ENCODE measurements around the gene UGT1A8.

DNA sequence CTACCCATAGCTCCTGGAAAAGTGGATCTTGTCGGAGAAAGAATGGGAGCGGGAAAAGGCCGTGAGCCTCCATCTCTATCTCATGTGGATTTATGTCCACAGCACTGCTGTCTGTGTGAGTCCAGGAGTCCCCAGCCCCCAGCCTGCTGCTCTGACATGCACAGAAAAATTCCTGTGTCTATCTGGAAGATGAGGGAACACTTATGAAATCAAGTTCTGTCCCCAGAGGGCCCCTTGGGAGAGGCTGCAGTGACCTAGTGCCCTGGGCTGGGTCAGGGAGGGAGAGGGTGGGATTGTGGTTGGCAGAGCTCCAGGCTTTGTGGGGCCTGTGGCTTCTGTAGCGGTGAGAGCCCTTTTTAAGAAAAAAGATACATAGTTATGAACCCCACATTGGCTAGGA lies 199.3 kb downstream of the UGT1A8 start:
- TF ChIP-seq, protein P1, sequence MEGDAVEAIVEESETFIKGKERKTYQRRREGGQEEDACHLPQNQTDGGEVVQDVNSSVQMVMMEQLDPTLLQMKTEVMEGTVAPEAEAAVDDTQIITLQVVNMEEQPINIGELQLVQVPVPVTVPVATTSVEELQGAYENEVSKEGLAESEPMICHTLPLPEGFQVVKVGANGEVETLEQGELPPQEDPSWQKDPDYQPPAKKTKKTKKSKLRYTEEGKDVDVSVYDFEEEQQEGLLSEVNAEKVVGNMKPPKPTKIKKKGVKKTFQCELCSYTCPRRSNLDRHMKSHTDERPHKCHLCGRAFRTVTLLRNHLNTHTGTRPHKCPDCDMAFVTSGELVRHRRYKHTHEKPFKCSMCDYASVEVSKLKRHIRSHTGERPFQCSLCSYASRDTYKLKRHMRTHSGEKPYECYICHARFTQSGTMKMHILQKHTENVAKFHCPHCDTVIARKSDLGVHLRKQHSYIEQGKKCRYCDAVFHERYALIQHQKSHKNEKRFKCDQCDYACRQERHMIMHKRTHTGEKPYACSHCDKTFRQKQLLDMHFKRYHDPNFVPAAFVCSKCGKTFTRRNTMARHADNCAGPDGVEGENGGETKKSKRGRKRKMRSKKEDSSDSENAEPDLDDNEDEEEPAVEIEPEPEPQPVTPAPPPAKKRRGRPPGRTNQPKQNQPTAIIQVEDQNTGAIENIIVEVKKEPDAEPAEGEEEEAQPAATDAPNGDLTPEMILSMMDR (conservative IDR thresholded peaks at IDR 0.05; ENCODE audit: low read depth in 2 of 2): no peak
- TF ChIP-seq EZH2phosphoT487 (IDR thresholded peaks at IDR 0.05; ENCODE audit: unreplicated experiment): no peak
- no peak for TF ChIP-seq EZH2 (IDR thresholded peaks at IDR 0.05; ENCODE audit: low read depth, unreplicated experiment)
- no peak for TF ChIP-seq POLR2AphosphoS5 (IDR thresholded peaks at IDR 0.05; ENCODE audit: low read depth)
- TF ChIP-seq JUNB (IDR thresholded peaks at IDR 0.05; ENCODE audit: unreplicated experiment): no peak
- TF ChIP-seq, protein P2, sequence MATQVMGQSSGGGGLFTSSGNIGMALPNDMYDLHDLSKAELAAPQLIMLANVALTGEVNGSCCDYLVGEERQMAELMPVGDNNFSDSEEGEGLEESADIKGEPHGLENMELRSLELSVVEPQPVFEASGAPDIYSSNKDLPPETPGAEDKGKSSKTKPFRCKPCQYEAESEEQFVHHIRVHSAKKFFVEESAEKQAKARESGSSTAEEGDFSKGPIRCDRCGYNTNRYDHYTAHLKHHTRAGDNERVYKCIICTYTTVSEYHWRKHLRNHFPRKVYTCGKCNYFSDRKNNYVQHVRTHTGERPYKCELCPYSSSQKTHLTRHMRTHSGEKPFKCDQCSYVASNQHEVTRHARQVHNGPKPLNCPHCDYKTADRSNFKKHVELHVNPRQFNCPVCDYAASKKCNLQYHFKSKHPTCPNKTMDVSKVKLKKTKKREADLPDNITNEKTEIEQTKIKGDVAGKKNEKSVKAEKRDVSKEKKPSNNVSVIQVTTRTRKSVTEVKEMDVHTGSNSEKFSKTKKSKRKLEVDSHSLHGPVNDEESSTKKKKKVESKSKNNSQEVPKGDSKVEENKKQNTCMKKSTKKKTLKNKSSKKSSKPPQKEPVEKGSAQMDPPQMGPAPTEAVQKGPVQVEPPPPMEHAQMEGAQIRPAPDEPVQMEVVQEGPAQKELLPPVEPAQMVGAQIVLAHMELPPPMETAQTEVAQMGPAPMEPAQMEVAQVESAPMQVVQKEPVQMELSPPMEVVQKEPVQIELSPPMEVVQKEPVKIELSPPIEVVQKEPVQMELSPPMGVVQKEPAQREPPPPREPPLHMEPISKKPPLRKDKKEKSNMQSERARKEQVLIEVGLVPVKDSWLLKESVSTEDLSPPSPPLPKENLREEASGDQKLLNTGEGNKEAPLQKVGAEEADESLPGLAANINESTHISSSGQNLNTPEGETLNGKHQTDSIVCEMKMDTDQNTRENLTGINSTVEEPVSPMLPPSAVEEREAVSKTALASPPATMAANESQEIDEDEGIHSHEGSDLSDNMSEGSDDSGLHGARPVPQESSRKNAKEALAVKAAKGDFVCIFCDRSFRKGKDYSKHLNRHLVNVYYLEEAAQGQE (IDR thresholded peaks at IDR 0.05; ENCODE audit: unreplicated experiment): no peak
- no peak for TF ChIP-seq CREB1 (CRISPR knock-in tag; IDR thresholded peaks at IDR 0.05; ENCODE audit: low read depth)
